Measurements from ENCODE around the gene ZBTB20.

DNA sequence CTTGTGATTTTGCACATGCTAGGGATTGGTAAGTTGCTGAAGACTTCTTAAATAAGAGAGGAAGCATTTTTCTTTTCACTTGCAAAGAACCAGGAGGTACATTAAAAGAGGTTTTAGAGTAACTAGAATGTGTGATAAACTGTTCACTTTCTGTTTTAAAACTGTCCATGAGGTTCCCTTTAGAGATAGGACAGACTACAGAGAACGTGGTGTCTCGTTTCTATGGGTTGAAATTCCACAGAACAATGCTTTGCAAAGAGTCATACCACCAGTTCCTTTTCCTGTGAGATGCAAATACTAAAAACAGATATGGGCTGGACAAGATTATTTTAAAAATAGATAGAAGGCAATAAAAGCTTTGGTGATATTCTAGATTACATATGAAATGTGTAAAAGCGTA, 480.5 kb downstream of the ZBTB20 start:
- TF ChIP-seq, protein P1, sequence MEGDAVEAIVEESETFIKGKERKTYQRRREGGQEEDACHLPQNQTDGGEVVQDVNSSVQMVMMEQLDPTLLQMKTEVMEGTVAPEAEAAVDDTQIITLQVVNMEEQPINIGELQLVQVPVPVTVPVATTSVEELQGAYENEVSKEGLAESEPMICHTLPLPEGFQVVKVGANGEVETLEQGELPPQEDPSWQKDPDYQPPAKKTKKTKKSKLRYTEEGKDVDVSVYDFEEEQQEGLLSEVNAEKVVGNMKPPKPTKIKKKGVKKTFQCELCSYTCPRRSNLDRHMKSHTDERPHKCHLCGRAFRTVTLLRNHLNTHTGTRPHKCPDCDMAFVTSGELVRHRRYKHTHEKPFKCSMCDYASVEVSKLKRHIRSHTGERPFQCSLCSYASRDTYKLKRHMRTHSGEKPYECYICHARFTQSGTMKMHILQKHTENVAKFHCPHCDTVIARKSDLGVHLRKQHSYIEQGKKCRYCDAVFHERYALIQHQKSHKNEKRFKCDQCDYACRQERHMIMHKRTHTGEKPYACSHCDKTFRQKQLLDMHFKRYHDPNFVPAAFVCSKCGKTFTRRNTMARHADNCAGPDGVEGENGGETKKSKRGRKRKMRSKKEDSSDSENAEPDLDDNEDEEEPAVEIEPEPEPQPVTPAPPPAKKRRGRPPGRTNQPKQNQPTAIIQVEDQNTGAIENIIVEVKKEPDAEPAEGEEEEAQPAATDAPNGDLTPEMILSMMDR (IDR thresholded peaks at IDR 0.05) = no peak
- TF ChIP-seq POLR2A (IDR thresholded peaks at IDR 0.05; ENCODE audit: low read depth) (no peak), POLR2AphosphoS5 (IDR thresholded peaks at IDR 0.05) (no peak), EP300 (IDR thresholded peaks at IDR 0.05) (no peak)

All from esophagus muscularis mucosa (tissue), 4 donors.